GM18508 (cell line): Measurements from ENCODE around the gene FGF11.
"Not testable (repeated sequence)": the region's sequence is repeated elsewhere in the genome, so short reads cannot be mapped to it uniquely, and the experiment has no call there.

Source experiments
- ATAC-seq: cut with Tn5 transposase; IDR thresholded peaks from one replicate; pipeline ENCODE4 v1.9.1; 2021; ENCODE audit warnings: moderate number of reproducible peaks; ENCODE audit not compliant: insufficient read depth, unreplicated experiment

The FGF11 gene

GRCh38 chr17:7476951-7477350 lies 37.6 kb downstream of the FGF11 start:
- ATAC-seq, result no peak

GRCh38 chr17:7477392-7478275 lies 38.3 kb downstream of the FGF11 start:
- no peak for ATAC-seq

- no peak for ATAC-seq
These were observed 39.2 kb downstream of the FGF11 start for GRCh38 chr17:7478276-7479212.

- ATAC-seq, result no peak
These were observed 40.1 kb downstream of the FGF11 start, which contains the start of gene ZBTB4 for GRCh38 chr17:7479213-7480088. Gene ZBTB4, minus strand, starts transcription at chr17:7479631. Its CDS starts 12,830 bp downstream, at chr17:7466801.

- no peak for ATAC-seq
These were observed 40.7 kb downstream of the FGF11 start for GRCh38 chr17:7480089-7480384.

GRCh38 chr17:7481275-7481674 lies 42.0 kb downstream of the FGF11 start, which contains the start of gene SLC35G6:
Gene SLC35G6, plus strand, starts transcription at chr17:7481446. Its CDS starts 71 bp downstream, at chr17:7481517.
- ATAC-seq, result not testable (repeated sequence)

- ATAC-seq, result not testable (repeated sequence)
These were observed 42.8 kb downstream of the FGF11 start for GRCh38 chr17:7481842-7482741.

- ATAC-seq, result not testable (repeated sequence)
These were observed 43.4 kb downstream of the FGF11 start for GRCh38 chr17:7482742-7483088.

GRCh38 chr17:7483255-7484066 lies 44.1 kb downstream of the FGF11 start:
- ATAC-seq, result no peak

GRCh38 chr17:7484067-7484918 lies 45.0 kb downstream of the FGF11 start, which contains the start of gene POLR2A:
Gene POLR2A, plus strand, starts transcription at chr17:7484366.
- ATAC-seq, result no peak

GRCh38 chr17:7484919-7485377 lies 45.6 kb downstream of the FGF11 start:
- ATAC-seq, result no peak

GRCh38 chr17:7486181-7486580 lies 46.9 kb downstream of the FGF11 start:
- ATAC-seq, result no peak

- ATAC-seq, result no peak
These were observed 50.8 kb downstream of the FGF11 start for GRCh38 chr17:7490144-7490543.

GRCh38 chr17:7491583-7491982 lies 52.3 kb downstream of the FGF11 start:
- no peak for ATAC-seq

- no peak for ATAC-seq
These were observed 54.6 kb downstream of the FGF11 start for GRCh38 chr17:7493941-7494340.
